ENCODE results near the gene ENPP3.

ENPP3 gene

GRCh38 chr6:131787079-131787478 is 150.0 kb downstream of the ENPP3 start:
- no peaks in the 10 kb centered on the region for H3K4me1 ChIP-seq (ENCODE audit: insufficient read depth, poor library complexity, severe bottlenecking)
- no peak overlapping the region for H3K27ac ChIP-seq (ENCODE audit: poor library complexity, severe bottlenecking)
- H3K36me3 ChIP-seq (ENCODE audit: low read depth): no peaks in the 10 kb centered on the region
- ATAC-seq (ENCODE audit: low read depth) (no peak), DNase-seq (ENCODE audit: low spot score) (no peak)
- no peak overlapping the region for H3K4me3 ChIP-seq (ENCODE audit: severe bottlenecking)
- no peak for TF ChIP-seq CTCF (IDR thresholded peaks at IDR 0.05; ENCODE audit: poor library complexity, severe bottlenecking)
- no peaks in the 10 kb centered on the region for H3K9me3 ChIP-seq (ENCODE audit: severe bottlenecking)
- H3K27me3 ChIP-seq (ENCODE audit: insufficient read depth, poor library complexity, severe bottlenecking): no peaks in the 10 kb centered on the region

- Histone ChIP-seq H3K27ac (ENCODE audit: poor library complexity, severe bottlenecking) (no peak overlapping the region), H3K4me3 (ENCODE audit: severe bottlenecking) (no peak overlapping the region), H3K36me3 (ENCODE audit: low read depth) (no peaks in the 10 kb centered on the region), H3K27me3 (ENCODE audit: insufficient read depth, poor library complexity, severe bottlenecking) (no peaks in the 10 kb centered on the region), H3K9me3 (ENCODE audit: severe bottlenecking) (no peaks in the 10 kb centered on the region), H3K4me1 (ENCODE audit: insufficient read depth, poor library complexity, severe bottlenecking) (no peaks in the 10 kb centered on the region)
- ATAC-seq (ENCODE audit: low read depth): 0 out of 3 replicates have a peak, but pooled peaks have one; percentile 44
- no peak for DNase-seq (ENCODE audit: low spot score)
- no peak for TF ChIP-seq CTCF (IDR thresholded peaks at IDR 0.05; ENCODE audit: poor library complexity, severe bottlenecking)
These were observed 150.9 kb downstream of the ENPP3 start for GRCh38 chr6:131787766-131788712.

GRCh38 chr6:131789219-131789618 is 152.1 kb downstream of the ENPP3 start:
- no peak for ATAC-seq (ENCODE audit: low read depth)
- H3K27ac ChIP-seq (ENCODE audit: poor library complexity, severe bottlenecking): no peak overlapping the region
- no peak for DNase-seq (ENCODE audit: low spot score)
- TF ChIP-seq CTCF (IDR thresholded peaks at IDR 0.05; ENCODE audit: poor library complexity, severe bottlenecking): no peak
- no peak overlapping the region for H3K4me3 ChIP-seq (ENCODE audit: severe bottlenecking)
- no peaks in the 10 kb centered on the region for H3K4me1 ChIP-seq (ENCODE audit: insufficient read depth, poor library complexity, severe bottlenecking)
- H3K9me3 ChIP-seq (ENCODE audit: severe bottlenecking): no peaks in the 10 kb centered on the region
- H3K36me3 ChIP-seq (ENCODE audit: low read depth): no peaks in the 10 kb centered on the region
- H3K27me3 ChIP-seq (ENCODE audit: insufficient read depth, poor library complexity, severe bottlenecking): no peaks in the 10 kb centered on the region

GRCh38 chr6:131791476-131791875 is 154.4 kb downstream of the ENPP3 start:
- Histone ChIP-seq H3K9me3 (ENCODE audit: severe bottlenecking) (no peaks in the 10 kb centered on the region), H3K27me3 (ENCODE audit: insufficient read depth, poor library complexity, severe bottlenecking) (no peaks in the 10 kb centered on the region), H3K36me3 (ENCODE audit: low read depth) (no peaks in the 10 kb centered on the region), H3K27ac (ENCODE audit: poor library complexity, severe bottlenecking) (no peak overlapping the region), H3K4me1 (ENCODE audit: insufficient read depth, poor library complexity, severe bottlenecking) (no peaks in the 10 kb centered on the region), H3K4me3 (ENCODE audit: severe bottlenecking) (no peak overlapping the region)
- ATAC-seq (ENCODE audit: low read depth): no peak
- TF ChIP-seq CTCF (IDR thresholded peaks at IDR 0.05; ENCODE audit: poor library complexity, severe bottlenecking): no peak
- no peak for DNase-seq (ENCODE audit: low spot score)

GRCh38 chr6:131792091-131792496 is 155.0 kb downstream of the ENPP3 start:
- H3K27ac ChIP-seq (ENCODE audit: poor library complexity, severe bottlenecking): no peak overlapping the region
- DNase-seq (ENCODE audit: low spot score): no peak
- H3K36me3 ChIP-seq (ENCODE audit: low read depth): no peaks in the 10 kb centered on the region
- no peak overlapping the region for H3K4me3 ChIP-seq (ENCODE audit: severe bottlenecking)
- no peak for TF ChIP-seq CTCF (IDR thresholded peaks at IDR 0.05; ENCODE audit: poor library complexity, severe bottlenecking)
- H3K4me1 ChIP-seq (ENCODE audit: insufficient read depth, poor library complexity, severe bottlenecking): no peaks in the 10 kb centered on the region
- ATAC-seq (ENCODE audit: low read depth): no peak; the same call in 2 of the 3 replicates
- no peaks in the 10 kb centered on the region for H3K27me3 ChIP-seq (ENCODE audit: insufficient read depth, poor library complexity, severe bottlenecking)
- no peaks in the 10 kb centered on the region for H3K9me3 ChIP-seq (ENCODE audit: severe bottlenecking)
